ENCODE results near the gene SLC29A3.

SLC29A3 gene

DNA sequence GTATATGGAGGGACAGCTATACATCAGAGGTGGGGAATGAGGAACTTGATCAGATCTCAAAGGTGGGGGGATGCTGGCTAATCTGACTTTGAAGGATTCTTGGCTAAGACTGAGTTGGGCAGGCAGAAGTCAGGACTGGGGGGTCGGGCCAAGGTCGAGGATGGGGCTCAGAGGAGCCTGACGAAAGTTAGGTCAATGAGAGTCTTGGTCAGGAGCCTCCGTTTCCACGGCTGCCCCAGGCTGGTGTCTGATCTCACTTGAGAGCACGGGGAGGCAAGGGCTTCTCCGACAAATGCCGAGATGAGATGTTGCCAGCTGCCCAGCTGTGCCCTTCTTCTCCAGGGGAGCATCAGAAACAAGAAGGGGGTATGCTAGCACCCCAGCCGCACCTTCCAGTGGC is 5.7 kb downstream of the SLC29A3 start:
- Histone ChIP-seq H3K4me3 (ENCODE audit: low read depth, low read length) (no peak overlapping the region), H3K27ac (ENCODE audit: low read depth, low read length) (no peak overlapping the region), H3K27me3 (ENCODE audit: control insufficient read depth, insufficient read depth, low read length) (no peaks in the 10 kb centered on the region), H3K36me3 (ENCODE audit: control insufficient read depth, insufficient read depth, low read length) (peaks cover 34% of the 10 kb centered on the region), H3K4me1 (ENCODE audit: control insufficient read depth, insufficient read depth, low read length) (peaks cover 8% of the 10 kb centered on the region; the same call in 1 of the 2 replicates), H3K9ac (ENCODE audit: low read depth, low read length) (no peak overlapping the region), H3K9me3 (ENCODE audit: control insufficient read depth, insufficient read depth, low read length) (no peaks in the 10 kb centered on the region)

DNA sequence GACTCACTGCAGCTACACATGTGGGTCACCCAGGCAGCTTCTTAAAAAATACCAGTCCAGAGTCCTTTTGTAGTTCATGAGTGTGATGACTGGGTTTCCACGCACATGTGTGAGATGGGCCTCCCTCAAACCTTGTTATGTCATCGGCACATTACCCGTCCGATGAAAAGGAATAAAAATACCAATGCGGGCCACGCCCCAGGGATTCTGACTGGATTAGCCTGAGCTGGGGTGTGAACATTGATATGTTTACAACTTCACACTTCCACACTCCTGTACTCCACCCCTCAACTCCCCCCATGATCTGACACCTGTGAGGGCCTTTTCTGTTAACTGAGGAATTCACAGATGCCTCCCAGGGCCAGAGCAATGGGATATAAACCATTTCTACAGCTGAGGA is 6.2 kb downstream of the SLC29A3 start:
- Histone ChIP-seq H3K27ac (ENCODE audit: low read depth, low read length) (no peak overlapping the region), H3K27me3 (ENCODE audit: control insufficient read depth, insufficient read depth, low read length) (no peaks in the 10 kb centered on the region), H3K9ac (ENCODE audit: low read depth, low read length) (no peak overlapping the region), H3K4me3 (ENCODE audit: low read depth, low read length) (no peak overlapping the region), H3K9me3 (ENCODE audit: control insufficient read depth, insufficient read depth, low read length) (no peaks in the 10 kb centered on the region), H3K4me1 (ENCODE audit: control insufficient read depth, insufficient read depth, low read length) (0 out of 2 replicates have a peak, but pooled peaks cover 3% of the 10 kb centered on the region), H3K36me3 (ENCODE audit: control insufficient read depth, insufficient read depth, low read length) (peaks cover 34% of the 10 kb centered on the region)

GRCh38 chr10:71326464-71326881 is 7.4 kb downstream of the SLC29A3 start:
- H3K27me3 ChIP-seq (ENCODE audit: control insufficient read depth, insufficient read depth, low read length), result no peaks in the 10 kb centered on the region
- H3K4me1 ChIP-seq (ENCODE audit: control insufficient read depth, insufficient read depth, low read length), result no peaks in the 10 kb centered on the region
- no peak overlapping the region for H3K9ac ChIP-seq (ENCODE audit: low read depth, low read length)
- no peaks in the 10 kb centered on the region for H3K9me3 ChIP-seq (ENCODE audit: control insufficient read depth, insufficient read depth, low read length)
- no peak overlapping the region for H3K4me3 ChIP-seq (ENCODE audit: low read depth, low read length)
- H3K36me3 ChIP-seq (ENCODE audit: control insufficient read depth, insufficient read depth, low read length), result peaks cover 42% of the 10 kb centered on the region
- H3K27ac ChIP-seq (ENCODE audit: low read depth, low read length), result no peak overlapping the region

DNA sequence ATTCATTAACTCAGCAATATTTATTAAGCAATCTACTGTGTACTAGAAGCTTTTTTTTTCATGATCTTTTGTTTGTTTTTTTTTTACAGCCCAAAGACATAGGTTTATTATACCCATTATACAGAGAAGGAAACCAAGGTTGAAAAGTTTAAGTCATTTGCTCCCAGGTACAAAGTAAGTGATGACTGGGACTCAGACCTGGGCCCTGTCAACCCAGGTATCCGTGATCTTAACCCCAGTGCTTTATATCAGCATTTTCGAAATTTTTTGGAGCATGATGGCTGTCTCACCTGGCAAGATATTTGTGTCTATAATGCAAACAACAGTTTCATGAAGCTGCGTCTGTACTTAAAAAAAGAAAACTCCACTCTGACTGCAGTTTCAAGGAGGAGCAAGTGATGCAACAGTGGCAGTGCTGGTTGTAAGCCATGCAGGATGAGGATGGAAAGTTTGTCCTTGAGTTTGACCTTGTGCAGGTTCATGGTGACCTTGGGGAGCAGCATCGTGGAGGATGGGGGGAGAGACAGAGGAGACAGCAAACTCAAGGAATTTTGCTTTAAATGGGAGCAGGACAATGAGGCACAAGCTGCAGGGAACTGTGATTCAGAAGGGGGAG is 11.8 kb downstream of the SLC29A3 start:
- Histone ChIP-seq H3K9ac (ENCODE audit: low read depth, low read length) (no peak overlapping the region), H3K27me3 (ENCODE audit: control insufficient read depth, insufficient read depth, low read length) (no peaks in the 10 kb centered on the region), H3K4me1 (ENCODE audit: control insufficient read depth, insufficient read depth, low read length) (no peaks in the 10 kb centered on the region), H3K4me3 (ENCODE audit: low read depth, low read length) (no peak overlapping the region), H3K9me3 (ENCODE audit: control insufficient read depth, insufficient read depth, low read length) (no peaks in the 10 kb centered on the region), H3K27ac (ENCODE audit: low read depth, low read length) (no peak overlapping the region), H3K36me3 (ENCODE audit: control insufficient read depth, insufficient read depth, low read length) (peaks cover 15% of the 10 kb centered on the region)

GRCh38 chr10:71331736-71332135 is 12.7 kb downstream of the SLC29A3 start:
- Histone ChIP-seq H3K9ac (ENCODE audit: low read depth, low read length) (no peak overlapping the region), H3K27me3 (ENCODE audit: control insufficient read depth, insufficient read depth, low read length) (no peaks in the 10 kb centered on the region), H3K4me3 (ENCODE audit: low read depth, low read length) (no peak overlapping the region), H3K27ac (ENCODE audit: low read depth, low read length) (no peak overlapping the region), H3K36me3 (ENCODE audit: control insufficient read depth, insufficient read depth, low read length) (peaks cover 15% of the 10 kb centered on the region), H3K9me3 (ENCODE audit: control insufficient read depth, insufficient read depth, low read length) (no peaks in the 10 kb centered on the region), H3K4me1 (ENCODE audit: control insufficient read depth, insufficient read depth, low read length) (peaks cover 2% of the 10 kb centered on the region; the same call in 1 of the 2 replicates)

- H3K4me3 ChIP-seq (ENCODE audit: low read depth, low read length), result no peak overlapping the region
- no peaks in the 10 kb centered on the region for H3K9me3 ChIP-seq (ENCODE audit: control insufficient read depth, insufficient read depth, low read length)
- no peak overlapping the region for H3K27ac ChIP-seq (ENCODE audit: low read depth, low read length)
- peaks cover 15% of the 10 kb centered on the region for H3K36me3 ChIP-seq (ENCODE audit: control insufficient read depth, insufficient read depth, low read length)
- peaks cover 9% of the 10 kb centered on the region; the same call in 1 of the 2 replicates for H3K4me1 ChIP-seq (ENCODE audit: control insufficient read depth, insufficient read depth, low read length)
- H3K27me3 ChIP-seq (ENCODE audit: control insufficient read depth, insufficient read depth, low read length), result no peaks in the 10 kb centered on the region
- no peak overlapping the region for H3K9ac ChIP-seq (ENCODE audit: low read depth, low read length)
Measured at GRCh38 chr10:71332466-71332865, 13.4 kb downstream of the SLC29A3 start.

DNA sequence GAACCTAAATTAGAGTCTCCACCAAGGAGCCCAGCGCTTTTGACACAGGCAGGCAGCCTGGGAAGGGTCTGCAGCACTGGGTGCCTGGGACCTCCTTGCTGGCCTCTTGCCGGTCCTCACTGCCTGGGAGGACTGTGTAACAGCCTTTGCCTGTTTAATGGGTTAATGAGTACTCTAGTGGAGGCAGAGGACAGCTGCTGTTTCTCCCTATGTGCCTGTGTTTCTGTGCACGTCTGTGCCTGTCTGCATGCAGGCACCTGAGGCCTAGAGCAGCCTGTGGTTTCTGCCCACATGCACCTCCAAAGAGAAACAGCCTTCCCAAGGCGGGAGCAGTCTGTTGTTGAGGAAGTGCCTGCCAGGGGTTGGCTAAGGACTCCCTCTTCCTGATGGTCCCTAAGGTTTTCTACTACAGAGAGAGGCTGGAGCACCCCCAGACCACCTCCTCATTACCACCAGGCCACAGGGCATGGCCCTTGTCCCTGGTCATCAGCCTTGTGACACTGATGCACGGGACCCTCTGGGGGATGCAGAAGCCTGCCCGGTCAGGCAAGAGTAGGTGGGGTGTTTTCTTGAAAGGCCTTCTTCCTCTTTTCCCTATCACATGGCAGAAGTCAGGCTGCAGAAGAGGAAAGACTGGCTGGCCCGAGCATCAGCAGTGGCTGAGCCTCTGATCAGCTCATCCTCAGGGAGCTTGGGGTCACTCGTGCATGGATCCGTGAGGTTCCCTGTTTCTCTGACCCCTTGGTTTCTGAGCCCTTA is 14.2 kb downstream of the SLC29A3 start:
- Histone ChIP-seq H3K27me3 (ENCODE audit: control insufficient read depth, insufficient read depth, low read length) (no peaks in the 10 kb centered on the region), H3K27ac (ENCODE audit: low read depth, low read length) (no peak overlapping the region), H3K36me3 (ENCODE audit: control insufficient read depth, insufficient read depth, low read length) (peaks cover 14% of the 10 kb centered on the region), H3K4me1 (ENCODE audit: control insufficient read depth, insufficient read depth, low read length) (peaks cover 10% of the 10 kb centered on the region; the same call in 1 of the 2 replicates), H3K9me3 (ENCODE audit: control insufficient read depth, insufficient read depth, low read length) (no peaks in the 10 kb centered on the region), H3K9ac (ENCODE audit: low read depth, low read length) (no peak overlapping the region), H3K4me3 (ENCODE audit: low read depth, low read length) (no peak overlapping the region)

DNA sequence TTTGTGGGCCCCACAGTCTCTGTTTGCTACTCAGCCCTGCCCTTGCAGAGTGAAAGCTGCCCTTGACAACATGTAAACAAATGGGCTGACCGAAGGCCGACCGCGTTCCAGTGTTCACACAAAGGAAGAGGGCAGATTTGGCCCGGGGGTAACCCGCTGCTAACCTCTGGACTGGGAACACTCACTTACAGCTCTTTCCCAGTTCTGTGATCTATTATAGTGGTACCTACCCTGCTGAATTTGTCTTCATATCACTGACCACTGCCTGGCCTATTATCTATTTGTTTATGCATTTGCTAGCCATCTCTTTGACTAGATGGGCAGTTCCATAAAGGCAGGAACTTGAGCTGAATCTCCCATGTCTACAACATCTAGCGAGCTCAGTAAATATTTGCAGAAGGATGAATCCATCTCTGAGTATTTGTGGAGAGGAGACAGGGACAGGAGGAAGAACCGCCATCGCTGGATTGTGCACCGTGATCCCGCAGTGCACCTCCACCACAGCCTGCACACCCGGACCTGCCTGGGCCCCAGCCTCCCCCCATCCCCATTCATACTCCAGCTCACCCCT is 15.2 kb downstream of the SLC29A3 start:
- Histone ChIP-seq H3K9ac (ENCODE audit: low read depth, low read length) (no peak overlapping the region), H3K9me3 (ENCODE audit: control insufficient read depth, insufficient read depth, low read length) (no peaks in the 10 kb centered on the region), H3K27me3 (ENCODE audit: control insufficient read depth, insufficient read depth, low read length) (no peaks in the 10 kb centered on the region), H3K4me1 (ENCODE audit: control insufficient read depth, insufficient read depth, low read length) (peaks cover 10% of the 10 kb centered on the region; the same call in 1 of the 2 replicates), H3K27ac (ENCODE audit: low read depth, low read length) (no peak overlapping the region), H3K4me3 (ENCODE audit: low read depth, low read length) (no peak overlapping the region), H3K36me3 (ENCODE audit: control insufficient read depth, insufficient read depth, low read length) (peaks cover 8% of the 10 kb centered on the region)

DNA sequence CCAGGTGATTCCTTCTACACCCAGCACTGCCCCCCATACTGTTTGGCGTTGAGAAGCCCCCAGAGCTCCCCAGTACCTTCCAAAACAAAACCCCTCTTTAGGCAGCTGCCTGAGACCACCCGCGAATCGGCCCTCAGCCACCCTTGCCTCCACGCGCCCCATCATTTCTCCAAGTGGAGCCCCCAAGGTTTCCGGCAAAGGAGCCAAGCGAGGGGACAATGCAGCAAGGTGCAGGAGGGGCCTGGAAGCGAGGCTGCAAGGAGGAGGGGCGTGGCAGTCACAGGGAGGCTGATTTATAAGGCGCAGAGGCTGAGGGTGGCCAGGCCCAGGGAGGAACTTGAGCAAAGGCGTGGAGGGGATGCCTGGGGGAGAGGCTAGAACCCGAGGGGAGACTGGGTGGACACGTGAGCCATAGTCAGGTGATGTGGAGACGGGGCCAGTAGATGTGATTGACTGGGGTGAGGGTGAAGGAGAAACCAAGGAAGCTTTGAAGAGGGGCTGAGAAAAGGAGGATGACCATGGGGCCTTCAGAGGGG is 16.2 kb downstream of the SLC29A3 start:
- Histone ChIP-seq H3K9me3 (ENCODE audit: control insufficient read depth, insufficient read depth, low read length) (no peaks in the 10 kb centered on the region), H3K4me3 (ENCODE audit: low read depth, low read length) (no peak overlapping the region), H3K4me1 (ENCODE audit: control insufficient read depth, insufficient read depth, low read length) (peaks cover 10% of the 10 kb centered on the region; the same call in 1 of the 2 replicates), H3K27me3 (ENCODE audit: control insufficient read depth, insufficient read depth, low read length) (no peaks in the 10 kb centered on the region), H3K27ac (ENCODE audit: low read depth, low read length) (no peak overlapping the region), H3K9ac (ENCODE audit: low read depth, low read length) (no peak overlapping the region), H3K36me3 (ENCODE audit: control insufficient read depth, insufficient read depth, low read length) (peaks cover 8% of the 10 kb centered on the region)

- Histone ChIP-seq H3K9me3 (ENCODE audit: control insufficient read depth, insufficient read depth, low read length) (no peaks in the 10 kb centered on the region), H3K4me1 (ENCODE audit: control insufficient read depth, insufficient read depth, low read length) (peaks cover 10% of the 10 kb centered on the region; the same call in 1 of the 2 replicates), H3K4me3 (ENCODE audit: low read depth, low read length) (no peak overlapping the region), H3K27ac (ENCODE audit: low read depth, low read length) (no peak overlapping the region), H3K36me3 (ENCODE audit: control insufficient read depth, insufficient read depth, low read length) (no peaks in the 10 kb centered on the region), H3K9ac (ENCODE audit: low read depth, low read length) (no peak overlapping the region), H3K27me3 (ENCODE audit: control insufficient read depth, insufficient read depth, low read length) (no peaks in the 10 kb centered on the region)
Measured at GRCh38 chr10:71336632-71337031, 17.6 kb downstream of the SLC29A3 start.
